Muscle layer of duodenum (tissue), 2 donors: Measurements from ENCODE around the gene CADPS2.

Experiments used
- H3K27ac ChIP-seq: one replicate; pipeline ENCODE4 v1.7.0; 2013; ENCODE audit warnings: mild to moderate bottlenecking, low read length
- H3K27me3 ChIP-seq: one replicate; pipeline ENCODE4 v1.7.0; 2013; ENCODE audit warnings: low read depth, mild to moderate bottlenecking, control low read depth, low read length
- H3K36me3 ChIP-seq, 2 donors: one replicate each; pipeline ENCODE4 v1.7.0; 2013; ENCODE audit warnings: low read length in 2 of 2, control low read depth in 1 of 2, mild to moderate bottlenecking in 1 of 2; ENCODE audit not compliant: insufficient read depth in 2 of 2, control insufficient read depth in 1 of 2
- H3K4me1 ChIP-seq, 2 donors: one replicate each; pipeline ENCODE4 v1.7.0; 2013; ENCODE audit warnings: low read length in 2 of 2, mild to moderate bottlenecking in 2 of 2, control low read depth in 1 of 2, moderate library complexity in 1 of 2; ENCODE audit not compliant: insufficient read depth in 2 of 2, control insufficient read depth in 1 of 2
- H3K4me3 ChIP-seq, 2 donors: one replicate each; pipeline ENCODE4 v1.7.0; 2013; ENCODE audit warnings: low read length in 2 of 2, low read depth in 1 of 2, mild to moderate bottlenecking in 1 of 2
- H3K9me3 ChIP-seq, 2 donors: one replicate each; pipeline ENCODE4 v1.7.0; 2013; ENCODE audit warnings: low read length in 2 of 2, control low read depth in 1 of 2, mild to moderate bottlenecking in 1 of 2; ENCODE audit not compliant: control insufficient read depth in 1 of 2
- donor health status: healthy.

CADPS2 gene

GRCh38 chr7:122600042-122600441 lies 286.2 kb downstream of the CADPS2 start:
- H3K4me3 ChIP-seq, result no peak overlapping the region
- no peaks in the 10 kb centered on the region for H3K27me3 ChIP-seq
- H3K36me3 ChIP-seq, result peaks cover 0 to 4% of the 10 kb centered on the region in 2 donors
- no peaks in the 10 kb centered on the region for H3K9me3 ChIP-seq
- H3K4me1 ChIP-seq, result no peaks in the 10 kb centered on the region
- no peak overlapping the region for H3K27ac ChIP-seq

GRCh38 chr7:122597277-122597676 lies 289.0 kb downstream of the CADPS2 start:
- peaks cover 0 to 4% of the 10 kb centered on the region in 2 donors for H3K36me3 ChIP-seq
- no peak overlapping the region for H3K27ac ChIP-seq
- H3K4me3 ChIP-seq, result no peak overlapping the region
- H3K9me3 ChIP-seq, result no peaks in the 10 kb centered on the region
- H3K27me3 ChIP-seq, result no peaks in the 10 kb centered on the region
- no peaks in the 10 kb centered on the region for H3K4me1 ChIP-seq

- H3K4me1 ChIP-seq, result no peaks in the 10 kb centered on the region
- no peaks in the 10 kb centered on the region for H3K27me3 ChIP-seq
- H3K9me3 ChIP-seq, result no peaks in the 10 kb centered on the region
- no peak overlapping the region for H3K27ac ChIP-seq
- peaks cover 0 to 4% of the 10 kb centered on the region in 2 donors for H3K36me3 ChIP-seq
- no peak overlapping the region for H3K4me3 ChIP-seq
These were observed 290.4 kb downstream of the CADPS2 start for GRCh38 chr7:122595885-122596284.

GRCh38 chr7:122588621-122589020 lies 297.6 kb downstream of the CADPS2 start:
- Histone ChIP-seq H3K4me3 (no peak overlapping the region), H3K9me3 (no peaks in the 10 kb centered on the region), H3K36me3 (no peaks in the 10 kb centered on the region), H3K27ac (no peak overlapping the region), H3K27me3 (no peaks in the 10 kb centered on the region), H3K4me1 (no peaks in the 10 kb centered on the region)

GRCh38 chr7:122584676-122585251 lies 301.5 kb downstream of the CADPS2 start:
- H3K4me3 ChIP-seq, result no peak overlapping the region
- no peaks in the 10 kb centered on the region for H3K4me1 ChIP-seq
- no peaks in the 10 kb centered on the region for H3K27me3 ChIP-seq
- no peak overlapping the region for H3K27ac ChIP-seq
- no peaks in the 10 kb centered on the region for H3K9me3 ChIP-seq
- H3K36me3 ChIP-seq, result no peaks in the 10 kb centered on the region

- Histone ChIP-seq H3K27me3 (no peaks in the 10 kb centered on the region), H3K4me3 (no peak overlapping the region), H3K9me3 (no peaks in the 10 kb centered on the region), H3K27ac (no peak overlapping the region), H3K36me3 (no peaks in the 10 kb centered on the region), H3K4me1 (no peaks in the 10 kb centered on the region)
These were observed 307.9 kb downstream of the CADPS2 start for GRCh38 chr7:122578350-122578749.

GRCh38 chr7:122577449-122578003 lies 308.7 kb downstream of the CADPS2 start:
- H3K36me3 ChIP-seq, result no peaks in the 10 kb centered on the region

GRCh38 chr7:122572706-122573105 lies 313.6 kb downstream of the CADPS2 start:
- Histone ChIP-seq H3K27me3 (no peaks in the 10 kb centered on the region), H3K9me3 (no peaks in the 10 kb centered on the region), H3K4me1 (no peaks in the 10 kb centered on the region), H3K36me3 (no peaks in the 10 kb centered on the region), H3K27ac (no peak overlapping the region), H3K4me3 (no peak overlapping the region)

More at GRCh38 chr7:122577449-122578003, 308.7 kb downstream of the CADPS2 start:
- Histone ChIP-seq H3K9me3 (no peaks in the 10 kb centered on the region), H3K4me1 (no peaks in the 10 kb centered on the region), H3K4me3 (no peak overlapping the region), H3K27me3 (no peaks in the 10 kb centered on the region), H3K27ac (no peak overlapping the region)

- Histone ChIP-seq H3K36me3 (no peaks in the 10 kb centered on the region), H3K4me1 (peaks cover 0 to 10% of the 10 kb centered on the region in 2 donors), H3K27me3 (no peaks in the 10 kb centered on the region), H3K27ac (no peak overlapping the region), H3K9me3 (no peaks in the 10 kb centered on the region), H3K4me3 (no peak overlapping the region)
These were observed 324.9 kb downstream of the CADPS2 start for GRCh38 chr7:122561326-122561725.

- Histone ChIP-seq H3K27ac (no peak overlapping the region), H3K4me1 (peaks cover 0 to 11% of the 10 kb centered on the region in 2 donors), H3K4me3 (no peak overlapping the region), H3K36me3 (no peaks in the 10 kb centered on the region), H3K9me3 (no peaks in the 10 kb centered on the region), H3K27me3 (no peaks in the 10 kb centered on the region)
These were observed 329.3 kb downstream of the CADPS2 start for GRCh38 chr7:122556873-122557542.

- Histone ChIP-seq H3K27ac (no peak overlapping the region), H3K36me3 (no peaks in the 10 kb centered on the region), H3K9me3 (no peaks in the 10 kb centered on the region), H3K27me3 (no peaks in the 10 kb centered on the region), H3K4me3 (no peak overlapping the region), H3K4me1 (peaks cover 0 to 11% of the 10 kb centered on the region in 2 donors)
These were observed 330.0 kb downstream of the CADPS2 start for GRCh38 chr7:122556219-122556618.
